Coronary artery (tissue), 2 donors: ENCODE measurements around the gene KISS1.
A peak's percentile ranks its signal among the peaks of the same experiment; 100 is the strongest.

ENCODE experiments used
- DNase-seq: peaks from one replicate; pipeline ENCODE4 v3.0.0-alpha.2; 2017; ENCODE audit warnings: low spot score
- H3K27ac ChIP-seq, 2 donors: fragments of 200-600 bp; sonication (generic); one replicate each; pipeline ENCODE4 v1.5.1; 2016 to 2019
- H3K4me3 ChIP-seq: fragments of 200-600 bp; sonication (generic); 2 replicates; pipeline ENCODE4 v1.5.1; 2016; ENCODE audit warnings: mild to moderate bottlenecking, moderate library complexity
- CTCF ChIP-seq: fragments of 200-600 bp; sonication (generic); IDR thresholded peaks from one replicate; pipeline ENCODE4 v1.5.1; 2019; ENCODE audit warnings: antibody characterized with exemption

The KISS1 gene

GRCh38 chr1:204171751-204172178, 24.5 kb downstream of the KISS1 start:
- DNase-seq, result no peak
- Histone ChIP-seq H3K4me3 (no peak overlapping the region), H3K27ac (no peak overlapping the region)
- TF ChIP-seq CTCF, result no peak

GRCh38 chr1:204170494-204171155, 25.7 kb downstream of the KISS1 start:
- no peak for TF ChIP-seq CTCF
- Histone ChIP-seq H3K27ac (no peak overlapping the region), H3K4me3 (no peak overlapping the region)
- DNase-seq, result no peak

- no peak overlapping the region for H3K27ac ChIP-seq
- no peak for TF ChIP-seq CTCF
- DNase-seq, result no peak
- H3K4me3 ChIP-seq, result no peak overlapping the region
Observed at GRCh38 chr1:204169858-204170257, 26.4 kb downstream of the KISS1 start.

GRCh38 chr1:204167730-204168129, 28.6 kb downstream of the KISS1 start:
- H3K27ac ChIP-seq, result no peak overlapping the region
- no peak overlapping the region for H3K4me3 ChIP-seq
- no peak for TF ChIP-seq CTCF
- DNase-seq, result no peak

GRCh38 chr1:204166219-204166618, 30.1 kb downstream of the KISS1 start, which contains the start of gene REN:
Gene REN (minus strand): TSS chr1:204166337. CDS start chr1:204166293, 44 bp downstream.
- H3K27ac ChIP-seq, result no peak within 1 kb of the TSS
- DNase-seq, result no peak
- TF ChIP-seq CTCF, result no peak
- no peak within 1 kb of the TSS for H3K4me3 ChIP-seq

- peak; percentile 82 for DNase-seq
- TF ChIP-seq CTCF, result peak; percentile 100
- no peak overlapping the region for H3K27ac ChIP-seq
Observed at GRCh38 chr1:204162494-204163074, 33.7 kb downstream of the KISS1 start.

More at GRCh38 chr1:204162494-204163074, 33.7 kb downstream of the KISS1 start:
- no peak overlapping the region for H3K4me3 ChIP-seq
